ENCODE data around the gene EFHD1.

DNA sequence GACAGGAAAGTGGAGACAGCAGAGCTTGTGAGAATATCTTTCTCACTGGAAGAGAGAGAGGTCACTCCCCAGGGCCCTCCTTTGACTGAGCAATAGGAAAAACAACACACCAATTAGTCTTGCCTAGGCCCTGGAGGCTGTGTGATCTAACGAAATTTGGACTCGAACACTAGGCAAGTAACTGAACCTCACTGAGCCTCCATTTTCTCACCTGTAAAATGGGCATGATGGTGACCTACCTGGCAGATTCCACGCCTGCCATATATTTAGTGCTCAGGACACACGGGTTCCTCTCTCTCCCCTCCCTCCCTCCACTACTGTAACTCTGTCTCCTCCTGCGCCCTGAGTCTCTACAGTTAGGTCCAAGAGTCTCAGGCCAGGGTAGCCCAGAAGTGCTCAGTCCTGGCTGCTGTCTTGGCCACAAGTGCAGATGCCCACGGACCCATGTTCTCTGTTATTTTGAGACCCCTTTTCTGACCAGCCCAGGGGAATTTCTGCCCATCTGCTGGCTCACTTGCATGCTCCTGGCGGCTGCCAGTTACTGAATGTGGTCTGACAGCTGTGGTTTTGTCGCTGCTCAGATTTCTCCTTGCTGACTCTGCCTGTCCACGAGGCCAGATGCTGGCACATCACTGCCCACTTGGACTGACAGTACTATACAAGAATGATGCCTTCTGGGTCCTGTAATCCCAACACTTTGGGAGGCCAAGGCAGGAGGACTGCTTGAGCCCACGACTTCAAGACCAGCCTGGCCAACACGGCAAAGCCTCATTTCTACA, 54.2 kb downstream of the EFHD1 start:
- no peak for TF ChIP-seq EZH2 (IDR thresholded peaks at IDR 0.05; ENCODE audit: borderline replicate concordance, low read depth, low read length)
- no peak for TF ChIP-seq NRF1 (conservative IDR thresholded peaks at IDR 0.05 in 1 of 2, IDR thresholded peaks at IDR 0.05 in 1 of 2)
- TF ChIP-seq NFATC3 (IDR thresholded peaks at IDR 0.05), result no peak
- no peak for TF ChIP-seq SMC3 (conservative IDR thresholded peaks at IDR 0.05; ENCODE audit: insufficient read depth, low read depth, low read length)
- TF ChIP-seq, protein P1, sequence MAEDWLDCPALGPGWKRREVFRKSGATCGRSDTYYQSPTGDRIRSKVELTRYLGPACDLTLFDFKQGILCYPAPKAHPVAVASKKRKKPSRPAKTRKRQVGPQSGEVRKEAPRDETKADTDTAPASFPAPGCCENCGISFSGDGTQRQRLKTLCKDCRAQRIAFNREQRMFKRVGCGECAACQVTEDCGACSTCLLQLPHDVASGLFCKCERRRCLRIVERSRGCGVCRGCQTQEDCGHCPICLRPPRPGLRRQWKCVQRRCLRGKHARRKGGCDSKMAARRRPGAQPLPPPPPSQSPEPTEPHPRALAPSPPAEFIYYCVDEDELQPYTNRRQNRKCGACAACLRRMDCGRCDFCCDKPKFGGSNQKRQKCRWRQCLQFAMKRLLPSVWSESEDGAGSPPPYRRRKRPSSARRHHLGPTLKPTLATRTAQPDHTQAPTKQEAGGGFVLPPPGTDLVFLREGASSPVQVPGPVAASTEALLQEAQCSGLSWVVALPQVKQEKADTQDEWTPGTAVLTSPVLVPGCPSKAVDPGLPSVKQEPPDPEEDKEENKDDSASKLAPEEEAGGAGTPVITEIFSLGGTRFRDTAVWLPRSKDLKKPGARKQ (CRISPR knock-in tag; IDR thresholded peaks at IDR 0.05), result no peak
- no peak for TF ChIP-seq FOXJ2 (tag; IDR thresholded peaks at IDR 0.05)
- no peak for TF ChIP-seq HNRNPH1 (optimal IDR thresholded peaks at IDR 0.05; ENCODE audit: low read depth, low read length)
- TF ChIP-seq MXI1 (IDR thresholded peaks at IDR 0.05; ENCODE audit: low read depth, low read length), result no peak
- no peak for TF ChIP-seq ATF7 (IDR thresholded peaks at IDR 0.05)
- TF ChIP-seq ZNF217 (CRISPR knock-in tag; IDR thresholded peaks at IDR 0.05), result no peak
- no peak for TF ChIP-seq POLR2AphosphoS5 (IDR thresholded peaks at IDR 0.05; ENCODE audit: control insufficient read depth, insufficient read depth, low read depth, low read length)
- no peak for TF ChIP-seq CEBPG (CRISPR knock-in tag; IDR thresholded peaks at IDR 0.05)
- no peak for TF ChIP-seq CEBPG (tag; conservative IDR thresholded peaks at IDR 0.05 in 1 of 2, IDR thresholded peaks at IDR 0.05 in 1 of 2)
- no peak for TF ChIP-seq RCOR1 (IDR thresholded peaks at IDR 0.05; ENCODE audit: borderline replicate concordance in 1 of 2, low read depth in 2 of 2, low read length in 2 of 2)

All from K562 (cell line).